ENCODE data around the gene COL1A1. TPM values are rescaled to one million over a fixed set of nuclear protein-coding genes. Genes with fewer than 3 reads are reported as not detected.

The COL1A1 gene
- polyA plus RNA-seq, 1 of the 3 experiments (the other 2 are of a cell fraction), result 1,461 TPM

GRCh38 chr17:50151937-50152547 is 49.4 kb downstream of the COL1A1 start (continued):
- TF ChIP-seq ELF1 (IDR thresholded peaks at IDR 0.05) (peak; percentile 96), CTCF (IDR thresholded peaks at IDR 0.05) (no peak), NRF1 (IDR thresholded peaks at IDR 0.05; ENCODE audit: low read depth, low read length) (no peak), PBX3 (IDR thresholded peaks at IDR 0.05) (peak; percentile 86), RAD21 (IDR thresholded peaks at IDR 0.05; ENCODE audit: low read length) (peak; percentile 20; the same call in 1 of the 2 replicates), SIN3A (IDR thresholded peaks at IDR 0.05; ENCODE audit: borderline replicate concordance, low read depth, low read length) (peak; percentile 88; the same call in 1 of the 2 replicates), FOXM1 (IDR thresholded peaks at IDR 0.05; ENCODE audit: low read depth) (no peak), RFX5 (IDR thresholded peaks at IDR 0.05; ENCODE audit: low read length) (0 out of 2 replicates have a peak, but pooled peaks have one; percentile 9), SMC3 (IDR thresholded peaks at IDR 0.05; ENCODE audit: low read depth, low read length) (0 out of 2 replicates have a peak, but pooled peaks have one; percentile 6)

- Histone ChIP-seq H3K4me1 (ENCODE audit: control insufficient read depth in 1 of 2, insufficient read depth in 2 of 2, low read depth in 1 of 2, low read length in 1 of 2) (peaks cover 39 to 60% of the 10 kb centered on the region in 2 experiments; a peak in 3 of 4 replicates), H3K27ac (ENCODE audit: low read depth in 2 of 2, low read length in 1 of 2) (peak overlapping the region; percentile 74 to 98), H3K36me3 (replicated peaks in 1 of 2; ENCODE audit: control insufficient read depth in 1 of 2, insufficient read depth in 2 of 2, low read length in 1 of 2) (peaks cover 0 to 11% of the 10 kb centered on the region in 2 experiments), H3K4me2 (peak overlapping the region; percentile 97), H3K27me3 (ENCODE audit: insufficient read depth) (no peaks in the 10 kb centered on the region), H3F3A (replicated peaks; ENCODE audit: insufficient read depth) (peaks cover 27% of the 10 kb centered on the region), H4K20me1 (ENCODE audit: insufficient read depth) (peaks cover 30% of the 10 kb centered on the region), H3K9me2 (no peaks in the 10 kb centered on the region), H3K79me2 (ENCODE audit: insufficient read depth) (peaks cover 45% of the 10 kb centered on the region), H3K4me3 (ENCODE audit: low read depth in 2 of 2, low read length in 1 of 2) (peak overlapping the region; percentile 66 to 81), H2AFZ (ENCODE audit: low read depth) (peak overlapping the region; percentile 37; the same call in 1 of the 2 replicates), H3K9me3 (no peaks in the 10 kb centered on the region), H3K9ac (peak overlapping the region; percentile 92; the same call in 1 of the 2 replicates)
- peak; percentile 99 for DNase-seq
- WGBS (ENCODE audit: low lambda C conversion rate), result under 1% methylated on average over 28 of the region's 40 CpGs
- ChIA-PET CTCF (interaction anchor here (0.8 to 12.8 kb wide), 29 partner anchors 10 to 321 kb away, joined by 3 to 169 read pairs (median 7); partner anchors contain the start of genes COL1A1, ITGA3, PDK2 and SAMD14), POLR2A (interaction anchor here (0.5 to 2.5 kb wide), 12 partner anchors 8 to 206 kb away, joined by 3 to 30 read pairs (median 4); partner anchors contain the start of gene PDK2)
- TF ChIP-seq POLR2AphosphoS5 (IDR thresholded peaks at IDR 0.05; ENCODE audit: low read depth, low read length), result peak; percentile 51
- TF ChIP-seq MAX (IDR thresholded peaks at IDR 0.05; ENCODE audit: low read depth), result no peak; the same call in 1 of the 2 replicates
- peak; percentile 63 for TF ChIP-seq CTCF (IDR thresholded peaks at IDR 0.05)
- TF ChIP-seq EP300 (IDR thresholded peaks at IDR 0.05; ENCODE audit: borderline replicate concordance in 1 of 2, low read depth in 1 of 2, low read length in 1 of 2), result peak in 1 of 2 experiments; percentile 34; a peak in 1 of 4 replicates
- TF ChIP-seq MEF2A (IDR thresholded peaks at IDR 0.05; ENCODE audit: borderline replicate concordance, low read depth), result no peak
- 0 out of 2 replicates have a peak, but pooled peaks have one; percentile 4 for TF ChIP-seq FOXM1 (IDR thresholded peaks at IDR 0.05; ENCODE audit: low read depth)
- TF ChIP-seq USF1 (IDR thresholded peaks at IDR 0.05; ENCODE audit: borderline replicate concordance, low read depth), result no peak
- no peak for TF ChIP-seq GATA2 (CRISPR knock-in tag; IDR thresholded peaks at IDR 0.05)
- no peak for TF ChIP-seq FOSL2 (IDR thresholded peaks at IDR 0.05; ENCODE audit: borderline replicate concordance, low read depth)
- TF ChIP-seq TAF1 (IDR thresholded peaks at IDR 0.05; ENCODE audit: borderline replicate concordance, low read depth, low read length), result peak; percentile 95
- TF ChIP-seq RCOR1 (IDR thresholded peaks at IDR 0.05; ENCODE audit: low read length), result peak; percentile 64
- no peak for TF ChIP-seq IRF3 (IDR thresholded peaks at IDR 0.05; ENCODE audit: low read depth, low read length)
- TF ChIP-seq EZH2phosphoT487 (IDR thresholded peaks at IDR 0.05; ENCODE audit: borderline replicate concordance, low read depth), result no peak
- TF ChIP-seq RFX5 (IDR thresholded peaks at IDR 0.05; ENCODE audit: low read length), result peak; percentile 40; the same call in 1 of the 2 replicates
Observed at GRCh38 chr17:50151041-50151936, 50.1 kb downstream of the COL1A1 start.
